Choroid plexus epithelial cell (primary cell): Measurements from ENCODE around the gene CPHXL2.

Source experiments
- DNase-seq: peaks from one replicate; pipeline ENCODE4 v3.0.0-alpha.2; 2010; ENCODE audit warnings: low read depth
- H3K4me3 ChIP-seq: 2 replicates; pipeline ENCODE4 v1.5.1; 2011; ENCODE audit warnings: low read depth, mild to moderate bottlenecking, control low read depth, low read length, moderate library complexity
- TF ChIP-seq, protein P1 (sequence below): conservative IDR thresholded peaks from 2 replicates; pipeline ENCODE4 v1.5.1; 2011; ENCODE audit warnings: low read depth, mild to moderate bottlenecking, control low read depth, inconsistent platforms, low read length, moderate library complexity

Gene CPHXL2

DNA sequence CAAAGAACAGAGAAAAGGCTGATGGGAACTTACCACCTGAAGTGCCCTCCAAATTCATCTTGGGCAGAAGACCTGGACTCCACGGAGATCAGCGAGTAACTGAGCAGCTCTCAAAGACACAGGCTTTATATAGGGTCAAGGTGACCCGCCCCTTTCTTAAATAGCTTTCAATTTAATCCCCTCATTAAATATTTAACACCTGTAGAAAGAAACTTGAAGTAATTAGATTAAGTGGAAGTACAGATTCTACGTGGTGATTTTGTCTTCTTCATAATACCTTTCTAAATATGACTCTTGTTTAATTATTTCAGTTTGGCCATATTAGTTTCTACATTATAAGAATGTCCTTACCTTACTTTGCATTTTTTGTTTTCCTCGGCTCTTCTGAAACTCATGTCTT is 24.6 kb upstream of the CPHXL2 start, which contains the start of gene DUXB:
TSS of gene DUXB (minus strand) at position 101 of the 400 bp plus-strand sequence. CDS start at position 58, 43 bp downstream.
- no peak for DNase-seq
- no peak within 1 kb of the TSS for H3K4me3 ChIP-seq
- TF ChIP-seq, protein P1, sequence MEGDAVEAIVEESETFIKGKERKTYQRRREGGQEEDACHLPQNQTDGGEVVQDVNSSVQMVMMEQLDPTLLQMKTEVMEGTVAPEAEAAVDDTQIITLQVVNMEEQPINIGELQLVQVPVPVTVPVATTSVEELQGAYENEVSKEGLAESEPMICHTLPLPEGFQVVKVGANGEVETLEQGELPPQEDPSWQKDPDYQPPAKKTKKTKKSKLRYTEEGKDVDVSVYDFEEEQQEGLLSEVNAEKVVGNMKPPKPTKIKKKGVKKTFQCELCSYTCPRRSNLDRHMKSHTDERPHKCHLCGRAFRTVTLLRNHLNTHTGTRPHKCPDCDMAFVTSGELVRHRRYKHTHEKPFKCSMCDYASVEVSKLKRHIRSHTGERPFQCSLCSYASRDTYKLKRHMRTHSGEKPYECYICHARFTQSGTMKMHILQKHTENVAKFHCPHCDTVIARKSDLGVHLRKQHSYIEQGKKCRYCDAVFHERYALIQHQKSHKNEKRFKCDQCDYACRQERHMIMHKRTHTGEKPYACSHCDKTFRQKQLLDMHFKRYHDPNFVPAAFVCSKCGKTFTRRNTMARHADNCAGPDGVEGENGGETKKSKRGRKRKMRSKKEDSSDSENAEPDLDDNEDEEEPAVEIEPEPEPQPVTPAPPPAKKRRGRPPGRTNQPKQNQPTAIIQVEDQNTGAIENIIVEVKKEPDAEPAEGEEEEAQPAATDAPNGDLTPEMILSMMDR: no peak

DNA sequence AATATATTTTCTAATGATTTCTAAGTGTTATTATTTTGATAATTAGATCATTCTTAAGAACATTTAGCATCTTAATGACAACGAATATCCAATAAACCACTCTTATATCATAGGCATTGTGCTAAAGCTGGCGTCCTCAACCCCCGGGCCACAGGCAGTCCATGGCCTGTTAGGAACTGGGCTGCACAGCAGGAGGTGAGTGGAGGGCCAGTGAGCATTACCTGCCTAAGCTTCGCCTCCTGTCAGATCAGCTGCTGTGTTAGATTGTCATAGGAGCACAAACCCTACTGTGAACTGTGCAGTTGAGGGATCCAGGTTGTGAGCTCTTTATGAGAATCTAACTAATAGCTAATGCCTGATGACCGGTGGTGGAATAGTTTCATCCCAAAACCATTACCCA is 20.8 kb upstream of the CPHXL2 start:
- TF ChIP-seq, protein P1: no peak
- no peak overlapping the region for H3K4me3 ChIP-seq
- no peak for DNase-seq

DNA sequence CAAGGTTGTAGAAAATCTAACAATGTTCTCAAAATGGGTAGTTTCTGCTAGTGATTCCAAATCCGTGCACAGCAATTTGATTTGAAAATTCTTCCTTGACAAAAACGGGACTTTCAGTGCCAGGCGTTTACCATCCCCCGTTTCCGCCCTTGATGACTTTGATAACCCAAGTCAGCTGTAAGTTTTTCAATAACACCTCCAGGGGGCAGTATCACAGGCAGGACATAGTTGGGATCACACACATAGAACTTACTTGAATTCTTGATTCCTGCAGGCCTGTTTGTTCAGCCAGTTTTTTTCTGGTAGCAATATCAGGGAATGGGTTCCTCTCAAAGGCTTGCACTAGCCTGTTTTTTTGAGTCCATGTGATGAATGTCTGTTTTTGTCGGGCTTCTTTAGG is 18.9 kb upstream of the CPHXL2 start:
- TF ChIP-seq, protein P1: no peak
- DNase-seq: no peak
- no peak overlapping the region for H3K4me3 ChIP-seq

DNA sequence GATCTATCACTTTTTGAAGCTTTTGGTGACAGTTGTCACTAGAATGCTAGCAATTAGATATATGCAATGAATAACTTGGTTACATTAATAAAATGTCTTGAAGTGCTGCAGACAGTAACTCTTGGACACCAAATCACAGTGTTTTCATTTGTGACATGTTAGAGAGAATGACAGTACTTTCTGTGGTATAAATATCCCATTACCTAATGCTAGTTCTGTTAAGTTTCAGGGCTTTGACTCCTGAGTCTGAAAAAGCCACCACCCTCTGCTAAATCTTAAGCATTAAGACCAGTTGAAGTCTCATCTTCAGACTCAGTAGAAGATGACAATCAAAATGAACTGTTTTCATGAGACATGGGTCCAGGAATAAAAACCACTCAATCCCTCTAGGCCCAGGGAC is 10.6 kb upstream of the CPHXL2 start:
- no peak overlapping the region for H3K4me3 ChIP-seq
- DNase-seq: no peak
- TF ChIP-seq, protein P1: no peak

DNA sequence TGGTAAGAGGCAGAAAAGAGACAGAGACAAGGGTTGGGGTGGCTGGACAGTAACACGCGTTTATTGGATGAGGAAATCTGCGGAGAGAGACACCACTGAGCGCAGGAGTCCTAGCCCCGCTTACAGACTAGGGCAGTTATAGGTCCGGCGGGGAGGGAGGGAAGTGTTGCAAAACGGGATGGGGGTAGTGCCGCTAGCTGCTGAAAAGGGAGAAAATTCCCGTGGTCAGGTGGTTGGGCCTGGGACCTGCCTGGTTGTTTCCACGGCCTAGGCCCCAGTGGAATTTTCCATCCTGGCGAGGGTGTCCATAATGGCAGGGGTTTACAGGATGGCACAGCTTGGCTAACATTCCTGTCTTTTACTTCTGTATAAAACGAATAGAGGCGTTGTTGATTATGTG is 5.5 kb upstream of the CPHXL2 start:
- TF ChIP-seq, protein P1: no peak
- no peak overlapping the region for H3K4me3 ChIP-seq
- DNase-seq: no peak

DNA sequence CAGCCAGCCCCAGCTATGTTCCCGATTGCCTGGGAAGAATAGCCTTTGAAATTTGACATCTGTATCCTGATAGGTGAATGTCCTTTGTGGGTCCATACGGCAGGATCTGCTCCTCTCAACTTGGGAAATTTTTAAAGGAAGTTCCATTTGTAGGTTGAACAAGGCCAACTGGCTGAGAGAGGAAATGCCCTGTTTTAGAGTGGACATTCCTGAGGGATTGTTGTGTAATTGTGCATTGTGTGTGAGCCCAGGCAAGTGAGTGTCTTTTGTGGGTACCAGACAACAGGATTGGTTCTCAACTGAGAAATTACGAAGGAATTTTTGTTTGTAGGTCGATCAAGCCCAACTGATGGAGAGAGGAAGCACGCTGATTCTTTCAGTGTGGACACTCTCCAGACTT is 2.6 kb upstream of the CPHXL2 start:
- H3K4me3 ChIP-seq: no peak overlapping the region
- DNase-seq: no peak
- TF ChIP-seq, protein P1: no peak

DNA sequence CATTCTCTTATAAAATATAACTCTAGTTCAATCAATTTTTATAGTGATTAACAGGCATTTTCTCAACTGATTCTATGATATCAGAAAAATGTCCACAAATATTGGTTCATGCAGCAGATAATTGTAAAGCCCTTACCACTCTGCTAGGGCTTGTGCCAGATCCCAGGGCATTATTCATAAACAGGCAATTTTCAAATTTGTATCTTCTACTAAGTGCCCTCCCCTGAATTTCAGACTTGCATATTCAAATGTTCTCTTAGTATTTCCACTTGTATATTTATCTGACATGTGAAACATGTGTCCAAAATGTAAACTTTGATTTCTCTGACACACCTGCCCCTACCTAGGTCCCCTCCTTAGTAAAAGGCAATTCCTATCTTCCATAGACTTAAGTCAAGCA is 9.3 kb downstream of the CPHXL2 start:
- no peak overlapping the region for H3K4me3 ChIP-seq
- DNase-seq: no peak
- TF ChIP-seq, protein P1: no peak
